CD4-positive, alpha-beta T cell (primary cell): Measurements from ENCODE around the gene TP53RK. TPM values are rescaled to one million over a fixed set of nuclear protein-coding genes. Genes with fewer than 3 reads are reported as not detected.
A peak's percentile ranks its signal among the peaks of the same experiment; 100 is the strongest.

Experiments
- ATAC-seq: fragments of 200-7000 bp; cut with Tn5 transposase; one replicate; pipeline ENCODE4 v1.10.0; 2022; ENCODE audit warnings: mild to moderate bottlenecking; ENCODE audit not compliant: poor library complexity
- CTCF ChIA-PET: fragments of 350-600 bp; sonication (Branson Sonifier 250); formaldehyde crosslinking; loops from one replicate; lab custom pipeline; 2021; ENCODE audit warnings: antibody characterized with exemption, inconsistent platforms; lab: Charles Lee
- POLR2A ChIA-PET: fragments of 350-600 bp; sonication (Branson Sonifier 250); formaldehyde crosslinking; loops from one replicate; lab custom pipeline; 2021; ENCODE audit warnings: antibody characterized with exemption, inconsistent platforms; lab: Charles Lee
- DNase-seq, 14 experiments: peaks; one replicate each; pipeline ENCODE4 v3.0.0-alpha.2; 2013 to 2020; ENCODE audit warnings: mixed read lengths in 2 of 14
- H3K27ac ChIP-seq, 2 donors: one replicate each; pipeline versions ENCODE4 v1.5.1 to v1.7.0; 2013; ENCODE audit warnings: low read length in 2 of 2, low read depth in 1 of 2, mild to moderate bottlenecking in 1 of 2
- H3K27me3 ChIP-seq, 2 experiments: 1 replicate in 1 of 2; 2 replicates in 1 of 2; pipeline versions ENCODE4 v1.6.1 to v1.7.0; 2013; ENCODE audit warnings: low read length in 2 of 2, control low read depth in 1 of 2, mild to moderate bottlenecking in 1 of 2, moderate library complexity in 1 of 2; ENCODE audit not compliant: insufficient read depth in 2 of 2, control insufficient read depth in 1 of 2
- H3K36me3 ChIP-seq: one replicate; pipeline ENCODE4 v1.6.1; 2013; ENCODE audit warnings: low read length, control low read depth; ENCODE audit not compliant: insufficient read depth
- H3K4me1 ChIP-seq: one replicate; pipeline ENCODE4 v1.6.1; 2013; ENCODE audit warnings: low read length, control low read depth; ENCODE audit not compliant: insufficient read depth
- H3K4me3 ChIP-seq: one replicate; pipeline ENCODE4 v1.5.1; 2013; ENCODE audit warnings: mild to moderate bottlenecking, low read length, moderate library complexity
- H3K9me3 ChIP-seq, 2 experiments: 1 replicate in 1 of 2; 2 replicates in 1 of 2; pipeline versions ENCODE4 v1.6.1 to v1.7.0; 2013; ENCODE audit warnings: low read length in 2 of 2, mild to moderate bottlenecking in 2 of 2, control low read depth in 1 of 2, moderate library complexity in 1 of 2; ENCODE audit not compliant: control insufficient read depth in 1 of 2, insufficient read depth in 1 of 2
- H3K27ac Mint-ChIP-seq: one replicate; pipeline ENCODE4 v1.8.0; 2020; ENCODE audit warnings: mixed read lengths
- H3K27me3 Mint-ChIP-seq: one replicate; pipeline ENCODE4 v1.8.0; 2021; ENCODE audit warnings: mixed read lengths
- H3K36me3 Mint-ChIP-seq: one replicate; pipeline ENCODE4 v1.8.0; 2021; ENCODE audit warnings: low read depth, mixed read lengths
- H3K4me1 Mint-ChIP-seq: one replicate; pipeline ENCODE4 v1.8.0; 2021; ENCODE audit warnings: low read depth, mixed read lengths
- H3K4me3 Mint-ChIP-seq: one replicate; pipeline ENCODE4 v1.8.0; 2020; ENCODE audit warnings: mild to moderate bottlenecking, mixed read lengths
- H3K9me3 Mint-ChIP-seq: one replicate; pipeline ENCODE4 v1.8.0; 2020; ENCODE audit warnings: mixed read lengths
- CTCF ChIP-seq: fragments of 200-600 bp; IDR thresholded peaks from one replicate; pipeline ENCODE4 v1.8.0; 2022; ENCODE audit warnings: antibody characterized with exemption, mild to moderate bottlenecking
- intact Hi-C, 2 experiments: fragments of 100-400 bp; cut with DNase I in 1 of 2; cut with micrococcal nuclease in 1 of 2; formaldehyde crosslinking; loops; one replicate each; pipeline versions ENCODE4 v1.15.1 to v1.9.0; 2023 to 2025; cut with DNase I, micrococcal nuclease
- total RNA-seq, 174 experiments: library from RNA in 2 of 174; stranded (reverse) in 2 of 174; gene quantifications; one replicate each; pipeline ENCODE4 v1.2.3 and lab custom pipeline; 2021 to 2026

Gene TP53RK
- total RNA-seq, 2 experiments from 2014 or later = 3.9 to 4.5 TPM

GRCh38 chr20:46690219-46691106, 1.2 kb upstream of the TP53RK start:
- Histone ChIP-seq H3K4me1 (peaks cover 28% of the 10 kb centered on the region), H3K36me3 (peaks cover 13% of the 10 kb centered on the region), H3K27ac (no peak overlapping the region), H3K4me3 (no peak overlapping the region), H3K9me3 (no peaks in the 10 kb centered on the region), H3K27me3 (no peaks in the 10 kb centered on the region)
- ATAC-seq (no peak), DNase-seq (no peak)
- H3K27me3 Mint-ChIP-seq = no peaks in the 10 kb centered on the region
- H3K36me3 Mint-ChIP-seq = peaks cover 26% of the 10 kb centered on the region
- TF ChIP-seq CTCF = no peak
- intact Hi-C loops = no loop called here
- H3K4me3 Mint-ChIP-seq = peak overlapping the region; percentile 99
- H3K9me3 Mint-ChIP-seq = no peaks in the 10 kb centered on the region
- peaks cover 50% of the 10 kb centered on the region for H3K4me1 Mint-ChIP-seq
- POLR2A ChIA-PET = interaction anchor here (0.6 to 2.7 kb wide), 5 partner anchors 11 to 326 kb away, joined by 3 to 7 read pairs (median 3); partner anchors contain the start of gene ELMO2
- peak overlapping the region; percentile 94 for H3K27ac Mint-ChIP-seq
- CTCF ChIA-PET = no interaction called here

GRCh38 chr20:46689754-46690085, 476 bp upstream of the TP53RK start:
- ChIA-PET CTCF (interaction anchor here (0.8 kb wide), 1 partner anchor 1931 kb away, joined by 3 read pairs; no protein-coding TSS in a partner anchor), POLR2A (interaction anchor here (0.6 to 2.7 kb wide), 6 partner anchors 10 to 326 kb away, joined by 3 to 7 read pairs (median 3); partner anchors contain the start of gene ELMO2)
- peak overlapping the region; percentile 92 for H3K4me3 ChIP-seq
- H3K9me3 ChIP-seq = no peaks in the 10 kb centered on the region
- peaks cover 57% of the 10 kb centered on the region for H3K4me1 Mint-ChIP-seq
- peaks cover 30% of the 10 kb centered on the region for H3K4me1 ChIP-seq
- peak overlapping the region in 1 of 2 donors; percentile 75 for H3K27ac ChIP-seq
- H3K36me3 ChIP-seq = peaks cover 20% of the 10 kb centered on the region
- no peaks in the 10 kb centered on the region for H3K9me3 Mint-ChIP-seq
- intact Hi-C loops = loop anchor here in 1 of 2 experiments (10.0 kb wide), 1 partner anchor 895 kb away; the partner anchor contains the start of genes DNTTIP1 and WFDC3
- DNase-seq = no peak
- H3K27me3 ChIP-seq = no peaks in the 10 kb centered on the region
- H3K4me3 Mint-ChIP-seq = peak overlapping the region; percentile 99
- no peaks in the 10 kb centered on the region for H3K27me3 Mint-ChIP-seq
- H3K27ac Mint-ChIP-seq = peak overlapping the region; percentile 94
- H3K36me3 Mint-ChIP-seq = peaks cover 32% of the 10 kb centered on the region
- ATAC-seq = no peak
- no peak for TF ChIP-seq CTCF

GRCh38 chr20:46688151-46689081, 828 bp downstream of the TP53RK start:
- peaks cover 63% of the 10 kb centered on the region for H3K4me1 Mint-ChIP-seq

More at GRCh38 chr20:46688151-46689081, 828 bp downstream of the TP53RK start:
- Mint-ChIP-seq H3K27ac (peak overlapping the region; percentile 94), H3K36me3 (peaks cover 42% of the 10 kb centered on the region), H3K9me3 (no peaks in the 10 kb centered on the region), H3K27me3 (no peaks in the 10 kb centered on the region), H3K4me3 (peak overlapping the region; percentile 99)
- DNase-seq (no peak), ATAC-seq (no peak)
- peak overlapping the region; percentile 27 to 68 for H3K27ac ChIP-seq
- H3K36me3 ChIP-seq = peaks cover 33% of the 10 kb centered on the region
- POLR2A ChIA-PET = interaction anchor here (0.8 to 2.7 kb wide), 3 partner anchors 19 to 751 kb away, joined by 3 to 7 read pairs (median 3); no protein-coding TSS in a partner anchor
- CTCF ChIA-PET = no interaction called here
- H3K9me3 ChIP-seq = no peaks in the 10 kb centered on the region
- no peak for TF ChIP-seq CTCF
- peaks cover 36% of the 10 kb centered on the region for H3K4me1 ChIP-seq
- intact Hi-C loops = loop anchor here in 1 of 2 experiments (10.0 kb wide), 1 partner anchor 894 kb away; the partner anchor contains the start of genes DNTTIP1 and WFDC3
- peak overlapping the region; percentile 92 for H3K4me3 ChIP-seq
- H3K27me3 ChIP-seq = no peaks in the 10 kb centered on the region
